Tibial nerve (tissue), 3 donors: ENCODE measurements around the gene DLD.

Experiments used
- POLR2A ChIP-seq, 2 donors: fragments of 450-650 bp; IDR thresholded peaks; one replicate each; pipeline ENCODE4 v1.6.1; 2017; ENCODE audit warnings: antibody characterized with exemption in 2 of 2, mild to moderate bottlenecking in 2 of 2, moderate library complexity in 2 of 2
- TF ChIP-seq, protein P1 (sequence below), 5 experiments: fragments of 200-600 bp in 3 of 5; fragments of 450-650 bp in 2 of 5; sonication (generic) in 3 of 5; IDR thresholded peaks; one replicate each; pipeline ENCODE4 v1.5.1; 2016 to 2019; ENCODE audit warnings: antibody characterized with exemption in 5 of 5, mild to moderate bottlenecking in 3 of 5, moderate library complexity in 2 of 5

DNA sequence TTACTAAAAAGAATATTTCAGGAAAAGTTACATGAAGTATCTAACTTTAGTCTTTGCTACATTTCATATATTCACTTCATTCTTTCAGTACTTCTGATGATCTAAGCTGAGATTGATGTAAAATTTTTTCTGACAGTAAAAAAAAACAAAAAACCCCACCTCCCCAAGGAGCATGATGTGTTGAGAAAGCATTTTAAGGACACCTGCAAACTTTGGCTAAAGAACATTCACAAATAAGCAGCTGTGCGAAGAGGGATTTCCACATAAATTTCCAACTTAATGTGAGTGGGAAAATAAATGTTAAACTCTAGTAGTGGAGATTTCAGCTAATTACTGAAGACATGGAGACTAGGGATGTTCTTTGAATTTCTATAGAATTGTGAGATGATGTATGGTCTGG, 35.5 kb downstream of the DLD start:
- TF ChIP-seq, protein P1, sequence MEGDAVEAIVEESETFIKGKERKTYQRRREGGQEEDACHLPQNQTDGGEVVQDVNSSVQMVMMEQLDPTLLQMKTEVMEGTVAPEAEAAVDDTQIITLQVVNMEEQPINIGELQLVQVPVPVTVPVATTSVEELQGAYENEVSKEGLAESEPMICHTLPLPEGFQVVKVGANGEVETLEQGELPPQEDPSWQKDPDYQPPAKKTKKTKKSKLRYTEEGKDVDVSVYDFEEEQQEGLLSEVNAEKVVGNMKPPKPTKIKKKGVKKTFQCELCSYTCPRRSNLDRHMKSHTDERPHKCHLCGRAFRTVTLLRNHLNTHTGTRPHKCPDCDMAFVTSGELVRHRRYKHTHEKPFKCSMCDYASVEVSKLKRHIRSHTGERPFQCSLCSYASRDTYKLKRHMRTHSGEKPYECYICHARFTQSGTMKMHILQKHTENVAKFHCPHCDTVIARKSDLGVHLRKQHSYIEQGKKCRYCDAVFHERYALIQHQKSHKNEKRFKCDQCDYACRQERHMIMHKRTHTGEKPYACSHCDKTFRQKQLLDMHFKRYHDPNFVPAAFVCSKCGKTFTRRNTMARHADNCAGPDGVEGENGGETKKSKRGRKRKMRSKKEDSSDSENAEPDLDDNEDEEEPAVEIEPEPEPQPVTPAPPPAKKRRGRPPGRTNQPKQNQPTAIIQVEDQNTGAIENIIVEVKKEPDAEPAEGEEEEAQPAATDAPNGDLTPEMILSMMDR (IDR thresholded peaks at IDR 0.05), result no peak
- no peak for TF ChIP-seq POLR2A (IDR thresholded peaks at IDR 0.05)
